ENCODE measurements around the gene HBG1. TPM values are rescaled to one million over a fixed set of nuclear protein-coding genes. Genes with fewer than 3 reads are reported as not detected.
"Not testable (repeated sequence)": the region's sequence is repeated elsewhere in the genome, so short reads cannot be mapped to it uniquely, and the experiment has no call there.

The HBG1 gene
- total RNA-seq, 4 donors from 2014 or later: 5.7 TPM; not detected in 3

GRCh38 chr11:5267033-5267563, 17.4 kb upstream of the HBG1 start:
- intact Hi-C loops (cut with DNase I; ENCODE audit: low total_unique reads): no loop called here
- TF ChIP-seq CTCF (IDR thresholded peaks at IDR 0.05) (no peak), POLR2A (IDR thresholded peaks at IDR 0.05) (no peak)
- H3K36me3 ChIP-seq: no peaks in the 10 kb centered on the region
- H3K27ac ChIP-seq: no peak overlapping the region
- no peak for DNase-seq
- no peaks in the 10 kb centered on the region for H3K27me3 ChIP-seq
- no peak overlapping the region for H3K4me3 ChIP-seq
- H3K4me1 ChIP-seq: no peaks in the 10 kb centered on the region
- no peaks in the 10 kb centered on the region for H3K9me3 ChIP-seq

- no peaks in the 10 kb centered on the region for H3K9me3 ChIP-seq
- H3K4me1 ChIP-seq: no peaks in the 10 kb centered on the region
- H3K27me3 ChIP-seq: no peaks in the 10 kb centered on the region
- DNase-seq: no peak
- TF ChIP-seq CTCF (IDR thresholded peaks at IDR 0.05) (no peak), POLR2A (IDR thresholded peaks at IDR 0.05) (no peak)
- H3K4me3 ChIP-seq: no peak overlapping the region
- H3K27ac ChIP-seq: no peak overlapping the region
- intact Hi-C loops (cut with DNase I; ENCODE audit: low total_unique reads): no loop called here
- no peaks in the 10 kb centered on the region for H3K36me3 ChIP-seq
Observed at GRCh38 chr11:5266609-5267008, 17.0 kb upstream of the HBG1 start.

GRCh38 chr11:5265832-5266231, 16.2 kb upstream of the HBG1 start:
- no peaks in the 10 kb centered on the region for H3K36me3 ChIP-seq
- intact Hi-C loops (cut with DNase I; ENCODE audit: low total_unique reads): no loop called here
- no peak for DNase-seq
- TF ChIP-seq CTCF (IDR thresholded peaks at IDR 0.05) (no peak), POLR2A (IDR thresholded peaks at IDR 0.05) (no peak)
- H3K27me3 ChIP-seq: no peaks in the 10 kb centered on the region
- no peaks in the 10 kb centered on the region for H3K9me3 ChIP-seq
- H3K27ac ChIP-seq: no peak overlapping the region
- H3K4me1 ChIP-seq: no peaks in the 10 kb centered on the region
- H3K4me3 ChIP-seq: no peak overlapping the region

GRCh38 chr11:5258543-5259262, 9.0 kb upstream of the HBG1 start:
- Histone ChIP-seq H3K36me3 (no peaks in the 10 kb centered on the region), H3K27me3 (no peaks in the 10 kb centered on the region), H3K27ac (no peak overlapping the region), H3K4me3 (no peak overlapping the region), H3K4me1 (no peaks in the 10 kb centered on the region), H3K9me3 (no peaks in the 10 kb centered on the region)
- no peak for DNase-seq
- intact Hi-C loops (cut with DNase I; ENCODE audit: low total_unique reads): no loop called here
- no peak for TF ChIP-seq CTCF (IDR thresholded peaks at IDR 0.05)
- no peak for TF ChIP-seq POLR2A (IDR thresholded peaks at IDR 0.05)

GRCh38 chr11:5257296-5257695, 7.6 kb upstream of the HBG1 start:
- intact Hi-C loops (cut with DNase I; ENCODE audit: low total_unique reads): no loop called here
- Histone ChIP-seq H3K4me1 (no peaks in the 10 kb centered on the region), H3K27ac (no peak overlapping the region), H3K4me3 (no peak overlapping the region), H3K9me3 (no peaks in the 10 kb centered on the region), H3K36me3 (no peaks in the 10 kb centered on the region), H3K27me3 (no peaks in the 10 kb centered on the region)
- no peak for DNase-seq
- TF ChIP-seq CTCF (IDR thresholded peaks at IDR 0.05) (no peak), POLR2A (IDR thresholded peaks at IDR 0.05) (no peak)

GRCh38 chr11:5254646-5255413, 5.2 kb upstream of the HBG1 start, which contains the start of gene HBG2:
Gene HBG2 (minus strand): TSS chr11:5254781. CDS start chr11:5254728, 53 bp downstream.
- H3K27me3 ChIP-seq; H3K4me1 ChIP-seq; H3K4me3 ChIP-seq; H3K9me3 ChIP-seq; DNase-seq; H3K36me3 ChIP-seq; H3K27ac ChIP-seq; intact Hi-C loops (cut with DNase I; ENCODE audit: low total_unique reads): not testable (repeated sequence)

GRCh38 chr11:5254023-5254422, 4.4 kb upstream of the HBG1 start:
- DNase-seq; intact Hi-C loops (cut with DNase I; ENCODE audit: low total_unique reads); H3K27me3 ChIP-seq; H3K9me3 ChIP-seq; H3K4me3 ChIP-seq; H3K27ac ChIP-seq; H3K36me3 ChIP-seq; H3K4me1 ChIP-seq: not testable (repeated sequence)

Data from uterus (tissue), 4 donors.